Spleen (tissue), 7 donors: ENCODE results near the gene RBM20.

Experiments
- CTCF ChIP-seq, 11 experiments: fragments of 200-600 bp in 7 of 11; fragments of 450-650 bp in 4 of 11; sonication (generic) in 4 of 11; IDR thresholded peaks in 8 of 11; conservative IDR thresholded peaks in 3 of 11; 1 replicate in 7 of 11; 2 replicates in 4 of 11; pipeline versions ENCODE4 v1.4.0 to v1.8.0; 2016 to 2021; ENCODE audit warnings: antibody characterized with exemption in 11 of 11, inconsistent platforms in 4 of 11, mild to moderate bottlenecking in 1 of 11
- POLR2A ChIP-seq, 3 donors: fragments of 450-650 bp; IDR thresholded peaks; one replicate each; pipeline ENCODE4 v1.5.1; 2017; ENCODE audit warnings: antibody characterized with exemption in 3 of 3, mild to moderate bottlenecking in 1 of 3
- POLR2AphosphoS5 ChIP-seq, 3 donors: sonication (generic); formaldehyde crosslinking; IDR thresholded peaks; one replicate each; pipeline ENCODE4 v1.5.1; 2017; ENCODE audit warnings: antibody characterized with exemption in 3 of 3
- donor health status: DM: no; HTN: no; CAD: no; lungs with moderate emphysema.
- donor health status: DM: no; HTN: no; CAD: no.
- donor health status: DM: no; HTN: no; CAD: no.

- TF ChIP-seq CTCF (IDR thresholded peaks at IDR 0.05 in 8 of 11, conservative IDR thresholded peaks at IDR 0.05 in 3 of 11) (no peak), POLR2A (IDR thresholded peaks at IDR 0.05) (no peak), POLR2AphosphoS5 (IDR thresholded peaks at IDR 0.05) (no peak)
Observed at GRCh38 chr10:110757586-110757985, 113.5 kb downstream of the RBM20 start.
